Measurements from ENCODE around the gene ZMYM4.

ZMYM4 gene

DNA sequence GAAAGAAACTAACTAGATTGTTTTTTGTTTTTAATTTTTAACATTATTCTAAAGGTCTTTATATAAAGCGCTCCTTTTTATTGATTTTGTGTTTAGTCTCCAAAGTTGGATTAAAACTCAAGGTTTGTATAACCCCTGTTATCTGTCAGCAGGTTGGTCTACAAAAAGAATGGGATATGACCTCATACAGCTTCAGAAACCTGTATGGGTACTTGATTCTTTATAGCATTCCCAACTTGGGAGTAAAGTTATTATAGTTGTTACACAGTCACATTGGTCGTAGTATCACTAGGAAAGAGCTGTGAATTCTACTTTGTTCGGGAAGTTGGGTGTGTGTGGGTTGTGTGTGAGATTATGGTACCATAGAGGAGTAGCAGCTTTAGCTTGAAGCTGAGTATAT, 52.4 kb downstream of the ZMYM4 start:
- TF ChIP-seq FOXP2 (optimal IDR thresholded peaks at IDR 0.05; ENCODE audit: borderline replicate concordance, extremely low read depth, extremely low read length, insufficient read depth) = no peak
- TF ChIP-seq, protein P1, sequence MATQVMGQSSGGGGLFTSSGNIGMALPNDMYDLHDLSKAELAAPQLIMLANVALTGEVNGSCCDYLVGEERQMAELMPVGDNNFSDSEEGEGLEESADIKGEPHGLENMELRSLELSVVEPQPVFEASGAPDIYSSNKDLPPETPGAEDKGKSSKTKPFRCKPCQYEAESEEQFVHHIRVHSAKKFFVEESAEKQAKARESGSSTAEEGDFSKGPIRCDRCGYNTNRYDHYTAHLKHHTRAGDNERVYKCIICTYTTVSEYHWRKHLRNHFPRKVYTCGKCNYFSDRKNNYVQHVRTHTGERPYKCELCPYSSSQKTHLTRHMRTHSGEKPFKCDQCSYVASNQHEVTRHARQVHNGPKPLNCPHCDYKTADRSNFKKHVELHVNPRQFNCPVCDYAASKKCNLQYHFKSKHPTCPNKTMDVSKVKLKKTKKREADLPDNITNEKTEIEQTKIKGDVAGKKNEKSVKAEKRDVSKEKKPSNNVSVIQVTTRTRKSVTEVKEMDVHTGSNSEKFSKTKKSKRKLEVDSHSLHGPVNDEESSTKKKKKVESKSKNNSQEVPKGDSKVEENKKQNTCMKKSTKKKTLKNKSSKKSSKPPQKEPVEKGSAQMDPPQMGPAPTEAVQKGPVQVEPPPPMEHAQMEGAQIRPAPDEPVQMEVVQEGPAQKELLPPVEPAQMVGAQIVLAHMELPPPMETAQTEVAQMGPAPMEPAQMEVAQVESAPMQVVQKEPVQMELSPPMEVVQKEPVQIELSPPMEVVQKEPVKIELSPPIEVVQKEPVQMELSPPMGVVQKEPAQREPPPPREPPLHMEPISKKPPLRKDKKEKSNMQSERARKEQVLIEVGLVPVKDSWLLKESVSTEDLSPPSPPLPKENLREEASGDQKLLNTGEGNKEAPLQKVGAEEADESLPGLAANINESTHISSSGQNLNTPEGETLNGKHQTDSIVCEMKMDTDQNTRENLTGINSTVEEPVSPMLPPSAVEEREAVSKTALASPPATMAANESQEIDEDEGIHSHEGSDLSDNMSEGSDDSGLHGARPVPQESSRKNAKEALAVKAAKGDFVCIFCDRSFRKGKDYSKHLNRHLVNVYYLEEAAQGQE (IDR thresholded peaks at IDR 0.05; ENCODE audit: insufficient read depth in 1 of 2, low read depth in 2 of 2, low read length in 2 of 2) = no peak
- TF ChIP-seq POLR2AphosphoS5 (IDR thresholded peaks at IDR 0.05; ENCODE audit: low read depth, low read length) = no peak

DNA sequence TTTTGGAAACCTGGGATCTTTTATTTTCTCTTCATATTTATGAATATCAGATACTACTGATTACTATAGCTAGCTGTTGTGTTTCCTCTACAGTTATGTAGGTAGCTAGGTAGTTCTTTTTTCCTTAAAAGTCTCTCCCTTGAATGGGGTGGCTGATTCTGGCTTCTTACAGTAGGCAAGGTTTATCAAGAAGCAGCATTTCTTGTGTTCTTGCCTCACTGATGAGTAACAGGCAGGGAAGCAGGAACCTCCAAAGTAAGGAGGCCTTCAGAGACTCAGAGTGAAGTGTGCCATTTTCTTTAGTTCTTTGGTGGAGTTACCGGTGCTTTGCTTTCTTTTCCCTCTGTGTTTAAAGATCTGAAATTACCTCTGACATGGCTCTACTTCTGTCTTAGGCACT, 56.0 kb downstream of the ZMYM4 start:
- TF ChIP-seq, protein P1 (IDR thresholded peaks at IDR 0.05; ENCODE audit: insufficient read depth in 1 of 2, low read depth in 2 of 2, low read length in 2 of 2) = no peak
- no peak for TF ChIP-seq TAF1 (IDR thresholded peaks at IDR 0.05; ENCODE audit: borderline replicate concordance, insufficient read depth, low read length)
- no peak for TF ChIP-seq FOXP2 (optimal IDR thresholded peaks at IDR 0.05; ENCODE audit: borderline replicate concordance, extremely low read depth, extremely low read length, insufficient read depth)
- no peak for TF ChIP-seq POLR2AphosphoS5 (IDR thresholded peaks at IDR 0.05; ENCODE audit: low read depth, low read length)
- TF ChIP-seq SIN3A (IDR thresholded peaks at IDR 0.05; ENCODE audit: borderline replicate concordance, insufficient read depth, low read length) = no peak

- TF ChIP-seq SIN3A (IDR thresholded peaks at IDR 0.05; ENCODE audit: borderline replicate concordance, insufficient read depth, low read length) = no peak
- TF ChIP-seq, protein P1 (IDR thresholded peaks at IDR 0.05; ENCODE audit: insufficient read depth in 1 of 2, low read depth in 2 of 2, low read length in 2 of 2) = no peak
- no peak for TF ChIP-seq POLR2AphosphoS5 (IDR thresholded peaks at IDR 0.05; ENCODE audit: low read depth, low read length)
- TF ChIP-seq FOXP2 (optimal IDR thresholded peaks at IDR 0.05; ENCODE audit: borderline replicate concordance, extremely low read depth, extremely low read length, insufficient read depth) = no peak
Measured at GRCh38 chr1:35326246-35326866, 57.8 kb downstream of the ZMYM4 start.

- TF ChIP-seq TAF1 (IDR thresholded peaks at IDR 0.05; ENCODE audit: borderline replicate concordance, insufficient read depth, low read length) (no peak), FOXP2 (optimal IDR thresholded peaks at IDR 0.05; ENCODE audit: borderline replicate concordance, extremely low read depth, extremely low read length, insufficient read depth) (no peak), POLR2AphosphoS5 (IDR thresholded peaks at IDR 0.05; ENCODE audit: low read depth, low read length) (no peak)
Measured at GRCh38 chr1:35334485-35334884, 66.0 kb downstream of the ZMYM4 start.

- no peak for TF ChIP-seq FOXP2 (optimal IDR thresholded peaks at IDR 0.05; ENCODE audit: borderline replicate concordance, extremely low read depth, extremely low read length, insufficient read depth)
- TF ChIP-seq POLR2AphosphoS5 (IDR thresholded peaks at IDR 0.05; ENCODE audit: low read depth, low read length) = no peak
- TF ChIP-seq, protein P1 (IDR thresholded peaks at IDR 0.05; ENCODE audit: insufficient read depth in 1 of 2, low read depth in 2 of 2, low read length in 2 of 2) = no peak
- TF ChIP-seq TAF1 (IDR thresholded peaks at IDR 0.05; ENCODE audit: borderline replicate concordance, insufficient read depth, low read length) = no peak
- no peak for TF ChIP-seq SIN3A (IDR thresholded peaks at IDR 0.05; ENCODE audit: borderline replicate concordance, insufficient read depth, low read length)
Measured at GRCh38 chr1:35340519-35340918, 72.0 kb downstream of the ZMYM4 start.
